IMR-90 (cell line): ENCODE data around the gene CHRNA1. TPM values are rescaled to one million over a fixed set of nuclear protein-coding genes. Genes with fewer than 3 reads are reported as not detected.

ENCODE experiments used
- ATAC-seq: fragments of 200-7000 bp; cut with Tn5 transposase; 2 replicates; pipeline ENCODE4 v1.9.1; 2020; ENCODE audit warnings: low read depth, mild to moderate bottlenecking, moderate library complexity
- BruUV-seq: library from RNA; stranded (reverse); fragments of 400-500 nt; replicated peaks from 2 replicates; lab custom pipeline; 2021; lab: Mats Ljungman, UMichigan
- CTCF ChIA-PET: fragments of 300-600 bp; formaldehyde crosslinking; extraction: SDS; loops from one replicate; lab custom pipeline; 2021; ENCODE audit warnings: antibody characterized with exemption; lab: Yijun Ruan, JAX
- POLR2A ChIA-PET: fragments of 300-600 bp; sonication (Branson Sonifier 250); formaldehyde crosslinking; loops from one replicate; lab custom pipeline; 2022; ENCODE audit warnings: antibody characterized with exemption; ENCODE audit not compliant: unreplicated experiment; lab: Charles Lee
- DNase-seq: peaks from one replicate; pipeline ENCODE4 v3.0.0; 2013
- H2AFZ ChIP-seq: replicated peaks from 2 replicates; pipeline ENCODE3; 2013; ENCODE audit warnings: low read length, mild to moderate bottlenecking; ENCODE audit not compliant: poor library complexity
- H2AK5ac ChIP-seq: 2 replicates; pipeline ENCODE4 v1.6.1; 2013; ENCODE audit warnings: low read depth, low read length, inconsistent platforms
- H2AK9ac ChIP-seq: replicated peaks from 2 replicates; pipeline ENCODE3; 2013; ENCODE audit warnings: mild to moderate bottlenecking, low read depth, low read length, moderate library complexity; ENCODE audit not compliant: poor library complexity
- H2BK120ac ChIP-seq: 2 replicates; pipeline ENCODE4 v1.6.1; 2013; ENCODE audit warnings: low read depth, low read length, inconsistent platforms
- H2BK15ac ChIP-seq: 3 replicates; pipeline ENCODE4 v1.6.1; 2013; ENCODE audit warnings: low read depth, low read length, inconsistent platforms
- H2BK20ac ChIP-seq: 2 replicates; pipeline ENCODE4 v1.6.1; 2013; ENCODE audit warnings: low read depth, mild to moderate bottlenecking, inconsistent platforms, low read length, moderate library complexity
- H2BK5ac ChIP-seq: 2 replicates; pipeline ENCODE4 v1.6.1; 2013; ENCODE audit warnings: mild to moderate bottlenecking, low read depth, low read length, inconsistent platforms; ENCODE audit not compliant: poor library complexity, severe bottlenecking
- H3K14ac ChIP-seq: replicated peaks from 2 replicates; pipeline ENCODE4 v1.6.1; 2013; ENCODE audit warnings: low read depth, low read length, inconsistent platforms
- H3K18ac ChIP-seq: 2 replicates; pipeline ENCODE4 v1.6.1; 2013; ENCODE audit warnings: low read depth, low read length, control low read depth
- H3K23ac ChIP-seq: 2 replicates; pipeline ENCODE4 v1.6.1; 2013; ENCODE audit warnings: low read depth, low read length, inconsistent platforms
- H3K27ac ChIP-seq: 2 replicates; pipeline ENCODE4 v1.5.1; 2013; ENCODE audit warnings: mild to moderate bottlenecking, control low read depth, low read length; ENCODE audit not compliant: insufficient read depth
- H3K27me3 ChIP-seq: 2 replicates; pipeline ENCODE4 v1.6.1; 2013; ENCODE audit warnings: low read length; ENCODE audit not compliant: control insufficient read depth, insufficient read depth
- H3K36me3 ChIP-seq: 2 replicates; pipeline ENCODE4 v1.6.1; 2013; ENCODE audit warnings: low read length, mixed read lengths; ENCODE audit not compliant: control insufficient read depth, insufficient read depth
- H3K4ac ChIP-seq: 2 replicates; pipeline ENCODE4 v1.6.1; 2013; ENCODE audit warnings: low read depth, low read length, inconsistent platforms
- H3K4me1 ChIP-seq: 2 replicates; pipeline ENCODE4 v1.6.1; 2013; ENCODE audit warnings: low read length, mixed read lengths; ENCODE audit not compliant: control insufficient read depth, insufficient read depth
- H3K4me2 ChIP-seq: 2 replicates; pipeline ENCODE4 v1.6.1; 2013; ENCODE audit warnings: low read depth, mild to moderate bottlenecking, control low read depth, low read length, moderate library complexity
- H3K4me3 ChIP-seq: 2 replicates; pipeline ENCODE4 v1.5.1; 2013; ENCODE audit warnings: low read depth, mild to moderate bottlenecking, control low read depth, low read length, moderate library complexity; ENCODE audit not compliant: insufficient read depth
- H3K56ac ChIP-seq: 2 replicates; pipeline ENCODE4 v1.6.1; 2013; ENCODE audit warnings: low read length, inconsistent platforms; ENCODE audit not compliant: insufficient read depth; ENCODE audit errors: extremely low read depth
- H3K79me1 ChIP-seq, 2 experiments: 2 replicates each; pipeline ENCODE4 v1.6.1; 2013; ENCODE audit warnings: low read length in 2 of 2, inconsistent platforms in 1 of 2, low read depth in 1 of 2
- H3K9ac ChIP-seq: 2 replicates; pipeline ENCODE4 v1.6.1; 2013; ENCODE audit warnings: low read depth, low read length, control low read depth
- H3K9me1 ChIP-seq: 2 replicates; pipeline ENCODE4 v1.6.1; 2013; ENCODE audit warnings: low read length, inconsistent platforms; ENCODE audit not compliant: insufficient read depth
- H3K9me3 ChIP-seq: 2 replicates; pipeline ENCODE4 v1.6.1; 2013; ENCODE audit warnings: low read length; ENCODE audit not compliant: control insufficient read depth, insufficient read depth
- H4K20me1 ChIP-seq: 2 replicates; pipeline ENCODE4 v1.6.1; 2013; ENCODE audit warnings: low read length, inconsistent platforms; ENCODE audit not compliant: insufficient read depth
- H4K5ac ChIP-seq: 2 replicates; pipeline ENCODE4 v1.6.1; 2013; ENCODE audit warnings: mild to moderate bottlenecking, low read depth, low read length, control low read depth
- H4K8ac ChIP-seq, 2 experiments: 2 replicates each; pipeline ENCODE4 v1.6.1; 2013; ENCODE audit warnings: low read depth in 2 of 2, low read length in 2 of 2, control low read depth in 1 of 2, inconsistent platforms in 1 of 2
- H4K91ac ChIP-seq: 2 replicates; pipeline ENCODE4 v1.6.1; 2013; ENCODE audit warnings: low read depth, low read length, inconsistent platforms; ENCODE audit not compliant: insufficient read depth
- BHLHE40 ChIP-seq: fragments of 150-350 bp; IDR thresholded peaks from 2 replicates; pipeline ENCODE4 v1.6.1; 2016; ENCODE audit warnings: mild to moderate bottlenecking, low read depth, low read length
- CEBPB ChIP-seq: IDR thresholded peaks from 2 replicates; pipeline ENCODE4 v1.6.1; 2012; ENCODE audit warnings: low read depth, low read length, improper control_type of control experiment
- CHD1 ChIP-seq: IDR thresholded peaks from 2 replicates; pipeline ENCODE4 v1.6.1; 2012; ENCODE audit warnings: low read depth, low read length, improper control_type of control experiment
- FOS ChIP-seq: fragments of 150-350 bp; IDR thresholded peaks from 2 replicates; pipeline ENCODE4 v1.6.1; 2016; ENCODE audit warnings: low read depth, low read length
- MAZ ChIP-seq: IDR thresholded peaks from 2 replicates; pipeline ENCODE4 v1.6.1; 2012; ENCODE audit warnings: low read depth, mild to moderate bottlenecking, low read length, improper control_type of control experiment, moderate library complexity, borderline replicate concordance
- NFE2L2 ChIP-seq: fragments of 150-350 bp; IDR thresholded peaks from 2 replicates; pipeline ENCODE4 v1.6.1; 2016; ENCODE audit warnings: low read depth, mild to moderate bottlenecking, low read length
- RAD21 ChIP-seq: IDR thresholded peaks from 2 replicates; pipeline ENCODE4 v1.6.1; 2012; ENCODE audit warnings: low read length, improper control_type of control experiment
- RCOR1 ChIP-seq: IDR thresholded peaks from 2 replicates; pipeline ENCODE4 v1.6.1; 2012; ENCODE audit warnings: mild to moderate bottlenecking, low read length, improper control_type of control experiment; ENCODE audit not compliant: insufficient replicate concordance
- WGBS, 2 experiments: methylation state at CpG; one replicate each; pipeline versions ENCODE4 v1.1.5 to v1.1.7; 2013; ENCODE audit warnings: missing lambda C conversion rate in 2 of 2; ENCODE audit not compliant: insufficient read length in 1 of 2; ENCODE audit errors: extremely low coverage in 2 of 2; 5-methylcytosine and 5-hydroxymethylcytosine counted together
- dilution Hi-C: fragments of 300-500 bp; cut with HindIII; formaldehyde crosslinking; loops from one replicate; pipeline ENCODE4 v1.14.3; 2018; ENCODE audit warnings: low sequenced_read_pairs; ENCODE audit not compliant: unreplicated experiment
- in situ Hi-C: fragments of 300-500 bp; cut with MboI; formaldehyde crosslinking; loops from 3 replicates; pipeline ENCODE4 v1.14.3; 2019; ENCODE audit warnings: low sequenced_read_pairs, inconsistent platforms, mixed read lengths
- intact Hi-C: fragments of 100-400 bp; cut with micrococcal nuclease; formaldehyde crosslinking; loops from 2 replicates; pipeline ENCODE4 v1.10.0; 2022
- polyA plus RNA-seq, 3 experiments: library from polyadenylated mRNA; depleted of rRNA; stranded (reverse); fragments of >200 nt; gene quantifications; 2 replicates each; pipeline ENCODE4 v1.2.3, GENCODE V29; 2012; ENCODE audit warnings: low replicate concordance in 1 of 3
- total RNA-seq: library from RNA; depleted of rRNA; stranded (reverse); fragments of >200 nt; gene quantifications from 2 replicates; pipeline ENCODE4 v1.2.3, GENCODE V29; 2012

The CHRNA1 gene
- total and polyA plus RNA-seq, 2 of the 4 experiments (the other 2 are of a cell fraction), result 0.75 to 0.90 TPM

GRCh38 chr2:174802459-174802858 is 38.2 kb upstream of the CHRNA1 start:
- no peak overlapping the region for H2AFZ ChIP-seq

More at GRCh38 chr2:174802459-174802858, 38.2 kb upstream of the CHRNA1 start:
- peaks cover 0 to 23% of the 10 kb centered on the region in 2 experiments; a peak in 2 of 4 replicates for H3K79me1 ChIP-seq
- peak overlapping the region; percentile 89 for H4K91ac ChIP-seq
- peaks cover 37% of the 10 kb centered on the region for H3K4me1 ChIP-seq
- peaks cover 15% of the 10 kb centered on the region for H3K9me1 ChIP-seq
- H4K8ac ChIP-seq, result peak overlapping the region; percentile 86 to 91
- peak overlapping the region; percentile 75; the same call in 1 of the 2 replicates for H4K5ac ChIP-seq
- H4K20me1 ChIP-seq, result no peaks in the 10 kb centered on the region
- H2AK9ac ChIP-seq, result no peak overlapping the region
- H3K36me3 ChIP-seq, result peaks cover 22% of the 10 kb centered on the region
- peak overlapping the region; percentile 58; the same call in 1 of the 2 replicates for H3K23ac ChIP-seq
- H3K14ac ChIP-seq, result peak overlapping the region; percentile 57; the same call in 1 of the 2 replicates
- H2BK5ac ChIP-seq, result peak overlapping the region; percentile 99
- peak overlapping the region; percentile 88 for H3K27ac ChIP-seq
- in situ Hi-C loops, result no loop called here
- peak overlapping the region; percentile 76 for H3K4ac ChIP-seq
- TF ChIP-seq BHLHE40 (no peak), RAD21 (no peak), MAZ (no peak), CHD1 (no peak), RCOR1 (no peak), NFE2L2 (no peak), CEBPB (no peak), FOS (no peak)
- peak overlapping the region; percentile 98; the same call in 1 of the 2 replicates for H2BK20ac ChIP-seq
- peak overlapping the region; percentile 97; the same call in 1 of the 2 replicates for H3K18ac ChIP-seq
- H3K9me3 ChIP-seq, result no peaks in the 10 kb centered on the region
- peak overlapping the region; percentile 94 for H2BK120ac ChIP-seq
- intact Hi-C loops, result no loop called here
- ATAC-seq (peak; percentile 27), DNase-seq (peak; percentile 52)
- ChIA-PET POLR2A (no interaction called here), CTCF (no interaction called here)
- H3K9ac ChIP-seq, result no peak overlapping the region; the same call in 1 of the 2 replicates
- H3K4me2 ChIP-seq, result peak overlapping the region; percentile 68; the same call in 1 of the 2 replicates
- dilution Hi-C loops, result no loop called here
- no TSS peak for BruUV-seq
- no peaks in the 10 kb centered on the region for H3K27me3 ChIP-seq
- WGBS, 2 experiments, result no CpG with 5 or more reads among the region's 4 CpGs
- peak overlapping the region; percentile 87; the same call in 1 of the 2 replicates for H3K56ac ChIP-seq
- H2BK15ac ChIP-seq, result peak overlapping the region; percentile 49; the same call in 2 of the 3 replicates
- no peak overlapping the region for H3K4me3 ChIP-seq
- peak overlapping the region; percentile 75; the same call in 1 of the 2 replicates for H2AK5ac ChIP-seq
